ENCODE results near the gene UBALD2.

UBALD2 gene

GRCh38 chr17:76274112-76274956 lies 9.2 kb downstream of the UBALD2 start:
- no peak for DNase-seq
- intact Hi-C loops (cut with DNase I): loop anchor here (10.0 kb wide), 1 partner anchor 260 kb away; no protein-coding TSS in a partner anchor

GRCh38 chr17:76275382-76276068 lies 10.4 kb downstream of the UBALD2 start:
- DNase-seq: no peak

GRCh38 chr17:76276069-76276431 lies 10.9 kb downstream of the UBALD2 start:
- no peak for DNase-seq
- intact Hi-C loops (cut with DNase I): loop anchor here (5.0 to 10.0 kb wide), 3 partner anchors 39 to 261 kb away; no protein-coding TSS in a partner anchor

More at GRCh38 chr17:76275382-76276068, 10.4 kb downstream of the UBALD2 start:
- intact Hi-C loops (cut with DNase I): loop anchor here (5.0 to 10.0 kb wide), 3 partner anchors 38 to 261 kb away; no protein-coding TSS in a partner anchor

GRCh38 chr17:76276461-76277299 lies 11.5 kb downstream of the UBALD2 start:
- DNase-seq: no peak
- intact Hi-C loops (cut with DNase I): loop anchor here (5.0 to 10.0 kb wide), 3 partner anchors 39 to 262 kb away; no protein-coding TSS in a partner anchor

GRCh38 chr17:76277300-76278267 lies 12.4 kb downstream of the UBALD2 start:
- intact Hi-C loops (cut with DNase I): loop anchor here (5.0 to 10.0 kb wide), 3 partner anchors 40 to 263 kb away; no protein-coding TSS in a partner anchor
- DNase-seq: no peak

GRCh38 chr17:76278268-76278908 lies 13.2 kb downstream of the UBALD2 start:
- intact Hi-C loops (cut with DNase I): loop anchor here (5.0 to 10.0 kb wide), 3 partner anchors 41 to 264 kb away; no protein-coding TSS in a partner anchor

GRCh38 chr17:76278952-76279741 lies 14.0 kb downstream of the UBALD2 start:
- intact Hi-C loops (cut with DNase I): loop anchor here (1.0 to 10.0 kb wide), 4 partner anchors 42 to 264 kb away; no protein-coding TSS in a partner anchor
- DNase-seq: peak; percentile 73 to 98 (median 90)

More at GRCh38 chr17:76278268-76278908, 13.2 kb downstream of the UBALD2 start:
- no peak for DNase-seq

GRCh38 chr17:76279742-76280287 lies 14.7 kb downstream of the UBALD2 start:
- no peak for DNase-seq
- intact Hi-C loops (cut with DNase I): loop anchor here (1.0 to 10.0 kb wide), 4 partner anchors 43 to 265 kb away; no protein-coding TSS in a partner anchor

- DNase-seq: no peak
- intact Hi-C loops (cut with DNase I): no loop called here
These were observed 15.5 kb downstream of the UBALD2 start for GRCh38 chr17:76280650-76281049.

- peak in 1 of 10 donors; percentile 74 for DNase-seq
- intact Hi-C loops (cut with DNase I): no loop called here
These were observed 16.6 kb downstream of the UBALD2 start for GRCh38 chr17:76281573-76282371.

- peak in 2 of 10 donors; percentile 44 to 60 for DNase-seq
- intact Hi-C loops (cut with DNase I): no loop called here
These were observed 27.4 kb downstream of the UBALD2 start for GRCh38 chr17:76292567-76292966.

GRCh38 chr17:76293106-76293505 lies 28.0 kb downstream of the UBALD2 start:
- no peak for DNase-seq
- intact Hi-C loops (cut with DNase I): no loop called here

- intact Hi-C loops (cut with DNase I): no loop called here
- DNase-seq: peak in 2 of 10 donors; percentile 16 to 22
These were observed 31.0 kb downstream of the UBALD2 start for GRCh38 chr17:76296186-76296585.

GRCh38 chr17:76296889-76297288 lies 31.7 kb downstream of the UBALD2 start:
- peak in 1 of 10 donors; percentile 38 for DNase-seq
- intact Hi-C loops (cut with DNase I): no loop called here

GRCh38 chr17:76297436-76297835 lies 32.3 kb downstream of the UBALD2 start:
- DNase-seq: no peak
- intact Hi-C loops (cut with DNase I): no loop called here
